CD4-positive, alpha-beta T cell treated with Interleukin-2 at 100 ng/mL for 4 hours (primary cell): Measurements from ENCODE around the gene DLL3.

Experiments used
- DNase-seq: peaks from one replicate; pipeline ENCODE4 v3.0.0-alpha.2; 2020; ENCODE audit warnings: low spot score

Gene DLL3

GRCh38 chr19:39483141-39483540, 15.6 kb upstream of the DLL3 start:
- DNase-seq: no peak

- no peak for DNase-seq
These were observed 9.0 kb upstream of the DLL3 start for GRCh38 chr19:39489756-39490155.

GRCh38 chr19:39492225-39492624, 6.5 kb upstream of the DLL3 start:
- no peak for DNase-seq

- no peak for DNase-seq
These were observed 6.0 kb upstream of the DLL3 start for GRCh38 chr19:39492788-39493187.

- no peak for DNase-seq
These were observed 4.1 kb upstream of the DLL3 start for GRCh38 chr19:39494661-39495060.

GRCh38 chr19:39496063-39496462, 2.7 kb upstream of the DLL3 start:
- no peak for DNase-seq

GRCh38 chr19:39497701-39497995, 1.1 kb upstream of the DLL3 start:
- DNase-seq: no peak

- DNase-seq: no peak
These were observed 550 bp upstream of the DLL3 start for GRCh38 chr19:39497996-39498797.

GRCh38 chr19:39499932-39500331, 1.2 kb downstream of the DLL3 start:
- DNase-seq: no peak

- DNase-seq: no peak
These were observed 1.8 kb downstream of the DLL3 start for GRCh38 chr19:39500543-39500942.

- no peak for DNase-seq
These were observed 2.6 kb downstream of the DLL3 start for GRCh38 chr19:39501340-39501739.

GRCh38 chr19:39502640-39503417, 4.1 kb downstream of the DLL3 start:
- DNase-seq: peak; percentile 73

GRCh38 chr19:39506598-39506943, 7.8 kb downstream of the DLL3 start:
- no peak for DNase-seq

GRCh38 chr19:39506944-39507714, 8.4 kb downstream of the DLL3 start:
- DNase-seq: peak; percentile 40

- DNase-seq: no peak
These were observed 9.1 kb downstream of the DLL3 start for GRCh38 chr19:39507715-39508364.

- DNase-seq: no peak
These were observed 9.9 kb downstream of the DLL3 start for GRCh38 chr19:39508629-39509028.

- DNase-seq: no peak
These were observed 10.5 kb downstream of the DLL3 start for GRCh38 chr19:39509233-39509632.

- no peak for DNase-seq
These were observed 14.2 kb downstream of the DLL3 start for GRCh38 chr19:39512988-39513387.

GRCh38 chr19:39514840-39515550, 16.2 kb downstream of the DLL3 start, which contains the start of gene SELENOV:
TSS of gene SELENOV (plus strand) at chr19:39515139. CDS start at chr19:39515213, 74 bp downstream.
- no peak for DNase-seq

- DNase-seq: no peak
These were observed 16.9 kb downstream of the DLL3 start for GRCh38 chr19:39515551-39516191.

GRCh38 chr19:39516270-39516669, 17.5 kb downstream of the DLL3 start:
- no peak for DNase-seq
